ENCODE measurements around the gene PKDCC.
A peak's percentile ranks its signal among the peaks of the same experiment; 100 is the strongest.

The PKDCC gene

DNA sequence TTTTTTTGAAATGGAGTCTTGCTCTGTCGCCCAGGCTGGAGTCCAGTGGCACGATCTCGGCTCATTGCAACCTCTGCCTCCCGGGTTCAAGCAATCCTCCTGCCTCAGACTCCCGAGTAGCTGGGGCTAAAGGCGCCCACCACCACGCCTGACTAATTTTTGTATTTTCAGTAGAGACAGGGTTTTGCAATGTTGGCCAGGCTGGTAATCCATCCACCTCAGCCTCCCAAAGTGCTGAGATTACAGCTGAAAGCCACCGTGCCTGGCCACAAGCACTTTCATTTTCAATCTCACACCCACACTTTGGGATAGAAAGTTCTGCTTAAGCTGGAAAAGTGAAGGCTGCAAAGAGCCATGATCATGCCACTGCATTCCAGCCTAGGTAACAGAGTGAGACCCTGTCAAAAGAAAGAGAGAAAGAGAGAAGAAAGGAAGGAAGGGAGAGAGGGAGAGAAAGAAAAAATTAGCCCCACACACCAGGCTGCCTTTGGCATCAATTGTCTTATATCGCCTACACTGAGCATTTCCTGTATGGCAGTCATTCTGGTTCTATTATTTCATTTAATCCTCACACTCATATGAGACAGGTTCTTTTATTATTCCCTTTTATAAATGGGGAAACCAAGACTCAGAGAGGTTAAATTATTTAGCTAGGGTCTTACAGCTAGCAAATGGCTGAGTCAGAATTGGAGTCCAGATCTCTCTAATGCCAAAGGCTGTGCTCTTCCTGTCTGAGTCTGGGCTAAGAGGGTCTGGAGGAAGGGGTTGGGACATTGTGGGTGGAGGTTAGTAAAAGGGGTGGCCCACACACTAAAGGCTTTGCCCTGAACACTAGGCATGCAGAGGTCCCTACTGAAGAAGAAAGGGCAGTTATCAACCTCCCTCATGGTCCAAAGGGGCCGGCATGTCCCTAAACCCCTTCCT, 37.9 kb upstream of the PKDCC start:
- H3K79me2 ChIP-seq (ENCODE audit: low read length) = no peaks in the 10 kb centered on the region
- H3K9ac ChIP-seq (ENCODE audit: low read length) = no peak overlapping the region
- H3K9me3 ChIP-seq (ENCODE audit: insufficient read depth, low read length) = no peaks in the 10 kb centered on the region
- no peaks in the 10 kb centered on the region for H3K4me1 ChIP-seq (ENCODE audit: low read length)
- no peaks in the 10 kb centered on the region for H3K27me3 ChIP-seq (ENCODE audit: low read depth, low read length)
- H3K36me3 ChIP-seq (replicated peaks; ENCODE audit: low read depth, low read length) = no peaks in the 10 kb centered on the region
- 0 out of 2 replicates have a peak overlapping the region, but pooled peaks have one; percentile 2 for H3K4me2 ChIP-seq (ENCODE audit: low read length)
- TF ChIP-seq, protein P1, sequence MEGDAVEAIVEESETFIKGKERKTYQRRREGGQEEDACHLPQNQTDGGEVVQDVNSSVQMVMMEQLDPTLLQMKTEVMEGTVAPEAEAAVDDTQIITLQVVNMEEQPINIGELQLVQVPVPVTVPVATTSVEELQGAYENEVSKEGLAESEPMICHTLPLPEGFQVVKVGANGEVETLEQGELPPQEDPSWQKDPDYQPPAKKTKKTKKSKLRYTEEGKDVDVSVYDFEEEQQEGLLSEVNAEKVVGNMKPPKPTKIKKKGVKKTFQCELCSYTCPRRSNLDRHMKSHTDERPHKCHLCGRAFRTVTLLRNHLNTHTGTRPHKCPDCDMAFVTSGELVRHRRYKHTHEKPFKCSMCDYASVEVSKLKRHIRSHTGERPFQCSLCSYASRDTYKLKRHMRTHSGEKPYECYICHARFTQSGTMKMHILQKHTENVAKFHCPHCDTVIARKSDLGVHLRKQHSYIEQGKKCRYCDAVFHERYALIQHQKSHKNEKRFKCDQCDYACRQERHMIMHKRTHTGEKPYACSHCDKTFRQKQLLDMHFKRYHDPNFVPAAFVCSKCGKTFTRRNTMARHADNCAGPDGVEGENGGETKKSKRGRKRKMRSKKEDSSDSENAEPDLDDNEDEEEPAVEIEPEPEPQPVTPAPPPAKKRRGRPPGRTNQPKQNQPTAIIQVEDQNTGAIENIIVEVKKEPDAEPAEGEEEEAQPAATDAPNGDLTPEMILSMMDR (IDR thresholded peaks at IDR 0.05; ENCODE audit: low read depth, low read length) = no peak
- TF ChIP-seq EZH2phosphoT487 (IDR thresholded peaks at IDR 0.05; ENCODE audit: low read depth) = no peak
- H3K4me3 ChIP-seq (ENCODE audit: low read length) = no peak overlapping the region
- no peak overlapping the region; the same call in 1 of the 2 replicates for H2AFZ ChIP-seq (ENCODE audit: low read depth, low read length)
- no peak overlapping the region for H3K27ac ChIP-seq (ENCODE audit: low read length)
- no peaks in the 10 kb centered on the region for H4K20me1 ChIP-seq (ENCODE audit: insufficient read depth, low read length)

DNA sequence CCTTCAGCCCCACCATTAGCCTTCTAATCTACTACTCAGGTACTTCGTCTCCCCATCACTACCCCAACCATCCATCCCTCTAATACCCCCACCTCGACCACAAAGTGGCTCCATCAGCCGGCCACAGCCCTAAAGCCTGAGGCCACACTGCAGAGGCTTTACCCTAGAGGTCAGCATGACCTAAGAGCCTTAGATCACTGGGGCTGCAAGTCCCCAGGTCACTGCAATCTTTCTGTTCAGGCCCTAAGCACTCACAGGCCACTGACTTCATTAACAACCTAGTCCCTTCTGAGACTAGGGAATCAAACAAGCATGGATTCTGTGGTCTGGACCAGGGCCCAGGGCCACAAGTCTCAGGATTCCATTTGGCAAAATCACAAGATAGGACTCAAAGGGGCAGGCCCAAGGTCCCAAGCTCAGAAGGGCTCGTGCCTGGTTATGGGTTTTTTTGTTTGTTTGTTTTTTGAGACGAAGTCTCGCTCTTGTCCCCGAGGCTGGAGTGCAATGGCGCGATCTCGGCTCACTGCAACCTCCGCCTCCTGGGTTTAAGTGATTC, 37.0 kb upstream of the PKDCC start:
- Histone ChIP-seq H3K4me1 (ENCODE audit: low read length) (no peaks in the 10 kb centered on the region), H3K27ac (ENCODE audit: low read length) (no peak overlapping the region), H3K27me3 (ENCODE audit: low read depth, low read length) (no peaks in the 10 kb centered on the region), H2AFZ (ENCODE audit: low read depth, low read length) (no peak overlapping the region), H3K36me3 (replicated peaks; ENCODE audit: low read depth, low read length) (no peaks in the 10 kb centered on the region), H3K79me2 (ENCODE audit: low read length) (no peaks in the 10 kb centered on the region), H3K4me2 (ENCODE audit: low read length) (no peak overlapping the region), H3K9ac (ENCODE audit: low read length) (no peak overlapping the region), H4K20me1 (ENCODE audit: insufficient read depth, low read length) (no peaks in the 10 kb centered on the region), H3K9me3 (ENCODE audit: insufficient read depth, low read length) (no peaks in the 10 kb centered on the region), H3K4me3 (ENCODE audit: low read length) (no peak overlapping the region)
- TF ChIP-seq EZH2phosphoT487 (IDR thresholded peaks at IDR 0.05; ENCODE audit: low read depth) = no peak
- TF ChIP-seq, protein P1 (IDR thresholded peaks at IDR 0.05; ENCODE audit: low read depth, low read length) = no peak

DNA sequence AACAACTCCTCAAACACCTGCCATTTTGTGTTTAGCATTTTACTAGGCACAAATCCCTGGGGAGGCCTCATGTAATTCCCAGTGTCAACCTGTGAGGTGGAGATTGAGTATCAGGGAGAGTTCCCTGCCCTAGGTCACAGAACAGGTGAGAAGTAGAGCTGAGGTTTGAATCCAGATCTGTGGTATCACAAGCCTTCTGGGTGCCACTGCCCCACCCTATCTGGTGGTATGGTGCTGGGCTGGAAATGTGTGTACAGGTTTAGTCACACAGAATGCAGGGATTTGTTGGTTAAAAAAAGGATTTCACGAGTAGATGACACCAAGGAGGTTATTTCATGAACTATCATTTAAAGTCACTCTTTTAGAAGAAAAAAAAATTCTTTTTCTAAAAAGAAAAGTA, 35.7 kb upstream of the PKDCC start:
- no peak overlapping the region for H3K27ac ChIP-seq (ENCODE audit: low read length)

GRCh38 chr2:42012651-42013050, 35.2 kb upstream of the PKDCC start:
- Histone ChIP-seq H3K36me3 (replicated peaks; ENCODE audit: low read depth, low read length) (no peaks in the 10 kb centered on the region), H3K27me3 (ENCODE audit: low read depth, low read length) (no peaks in the 10 kb centered on the region), H2AFZ (ENCODE audit: low read depth, low read length) (no peak overlapping the region), H3K4me3 (ENCODE audit: low read length) (no peak overlapping the region), H3K79me2 (ENCODE audit: low read length) (no peaks in the 10 kb centered on the region), H3K4me1 (ENCODE audit: low read length) (no peaks in the 10 kb centered on the region), H3K9ac (ENCODE audit: low read length) (no peak overlapping the region), H3K27ac (ENCODE audit: low read length) (no peak overlapping the region), H3K9me3 (ENCODE audit: insufficient read depth, low read length) (no peaks in the 10 kb centered on the region), H3K4me2 (ENCODE audit: low read length) (no peak overlapping the region), H4K20me1 (ENCODE audit: insufficient read depth, low read length) (no peaks in the 10 kb centered on the region)
- no peak for TF ChIP-seq EZH2phosphoT487 (IDR thresholded peaks at IDR 0.05; ENCODE audit: low read depth)
- TF ChIP-seq, protein P1 (IDR thresholded peaks at IDR 0.05; ENCODE audit: low read depth, low read length) = no peak

More for the DNA sequence above, 35.7 kb upstream of the PKDCC start:
- Histone ChIP-seq H3K4me3 (ENCODE audit: low read length) (no peak overlapping the region), H3K36me3 (replicated peaks; ENCODE audit: low read depth, low read length) (no peaks in the 10 kb centered on the region), H3K4me1 (ENCODE audit: low read length) (no peaks in the 10 kb centered on the region), H3K27me3 (ENCODE audit: low read depth, low read length) (no peaks in the 10 kb centered on the region), H3K9me3 (ENCODE audit: insufficient read depth, low read length) (no peaks in the 10 kb centered on the region), H4K20me1 (ENCODE audit: insufficient read depth, low read length) (no peaks in the 10 kb centered on the region), H3K79me2 (ENCODE audit: low read length) (no peaks in the 10 kb centered on the region), H2AFZ (ENCODE audit: low read depth, low read length) (no peak overlapping the region), H3K9ac (ENCODE audit: low read length) (no peak overlapping the region), H3K4me2 (ENCODE audit: low read length) (no peak overlapping the region)
- TF ChIP-seq EZH2phosphoT487 (IDR thresholded peaks at IDR 0.05; ENCODE audit: low read depth) = no peak
- TF ChIP-seq, protein P1 (IDR thresholded peaks at IDR 0.05; ENCODE audit: low read depth, low read length) = no peak
